ENCODE results near the gene WTIP.

The WTIP gene

GRCh38 chr19:34504273-34504808, 22.8 kb downstream of the WTIP start:
- no peak for TF ChIP-seq CTCF (IDR thresholded peaks at IDR 0.05; ENCODE audit: poor library complexity, severe bottlenecking)
- Histone ChIP-seq H3K4me1 (ENCODE audit: insufficient read depth, poor library complexity, severe bottlenecking) (no peaks in the 10 kb centered on the region), H3K27me3 (ENCODE audit: insufficient read depth, poor library complexity, severe bottlenecking) (no peaks in the 10 kb centered on the region), H3K27ac (ENCODE audit: poor library complexity, severe bottlenecking) (no peak overlapping the region), H3K9me3 (ENCODE audit: severe bottlenecking) (no peaks in the 10 kb centered on the region), H3K4me3 (ENCODE audit: severe bottlenecking) (no peak overlapping the region), H3K36me3 (ENCODE audit: low read depth) (no peaks in the 10 kb centered on the region)
- ATAC-seq (ENCODE audit: low read depth) (no peak), DNase-seq (ENCODE audit: low spot score) (no peak)

GRCh38 chr19:34504809-34505291, 23.3 kb downstream of the WTIP start:
- Histone ChIP-seq H3K27me3 (ENCODE audit: insufficient read depth, poor library complexity, severe bottlenecking) (no peaks in the 10 kb centered on the region), H3K27ac (ENCODE audit: poor library complexity, severe bottlenecking) (no peak overlapping the region), H3K9me3 (ENCODE audit: severe bottlenecking) (no peaks in the 10 kb centered on the region), H3K4me3 (ENCODE audit: severe bottlenecking) (no peak overlapping the region), H3K4me1 (ENCODE audit: insufficient read depth, poor library complexity, severe bottlenecking) (no peaks in the 10 kb centered on the region), H3K36me3 (ENCODE audit: low read depth) (no peaks in the 10 kb centered on the region)
- ATAC-seq (ENCODE audit: low read depth) (no peak), DNase-seq (ENCODE audit: low spot score) (no peak)
- no peak for TF ChIP-seq CTCF (IDR thresholded peaks at IDR 0.05; ENCODE audit: poor library complexity, severe bottlenecking)

- Histone ChIP-seq H3K27ac (ENCODE audit: poor library complexity, severe bottlenecking) (no peak overlapping the region), H3K36me3 (ENCODE audit: low read depth) (no peaks in the 10 kb centered on the region), H3K4me1 (ENCODE audit: insufficient read depth, poor library complexity, severe bottlenecking) (no peaks in the 10 kb centered on the region), H3K9me3 (ENCODE audit: severe bottlenecking) (peaks cover 1% of the 10 kb centered on the region), H3K4me3 (ENCODE audit: severe bottlenecking) (no peak overlapping the region), H3K27me3 (ENCODE audit: insufficient read depth, poor library complexity, severe bottlenecking) (no peaks in the 10 kb centered on the region)
- TF ChIP-seq CTCF (IDR thresholded peaks at IDR 0.05; ENCODE audit: poor library complexity, severe bottlenecking): no peak
- DNase-seq (ENCODE audit: low spot score): no peak
- no peak for ATAC-seq (ENCODE audit: low read depth)
Measured at GRCh38 chr19:34505321-34506025, 23.9 kb downstream of the WTIP start.

GRCh38 chr19:34506026-34506370, 24.4 kb downstream of the WTIP start:
- no peak for ATAC-seq (ENCODE audit: low read depth)
- no peak overlapping the region for H3K27ac ChIP-seq (ENCODE audit: poor library complexity, severe bottlenecking)
- peaks cover 2% of the 10 kb centered on the region for H3K9me3 ChIP-seq (ENCODE audit: severe bottlenecking)
- H3K27me3 ChIP-seq (ENCODE audit: insufficient read depth, poor library complexity, severe bottlenecking): no peaks in the 10 kb centered on the region
- H3K4me1 ChIP-seq (ENCODE audit: insufficient read depth, poor library complexity, severe bottlenecking): no peaks in the 10 kb centered on the region
- H3K36me3 ChIP-seq (ENCODE audit: low read depth): no peaks in the 10 kb centered on the region
- DNase-seq (ENCODE audit: low spot score): no peak
- H3K4me3 ChIP-seq (ENCODE audit: severe bottlenecking): no peak overlapping the region
- no peak for TF ChIP-seq CTCF (IDR thresholded peaks at IDR 0.05; ENCODE audit: poor library complexity, severe bottlenecking)

GRCh38 chr19:34507414-34508067, 26.0 kb downstream of the WTIP start:
- DNase-seq (ENCODE audit: low spot score) (no peak), ATAC-seq (ENCODE audit: low read depth) (no peak)
- no peaks in the 10 kb centered on the region for H3K36me3 ChIP-seq (ENCODE audit: low read depth)
- no peak for TF ChIP-seq CTCF (IDR thresholded peaks at IDR 0.05; ENCODE audit: poor library complexity, severe bottlenecking)
- H3K27ac ChIP-seq (ENCODE audit: poor library complexity, severe bottlenecking): no peak overlapping the region
- peaks cover 2% of the 10 kb centered on the region for H3K9me3 ChIP-seq (ENCODE audit: severe bottlenecking)
- H3K27me3 ChIP-seq (ENCODE audit: insufficient read depth, poor library complexity, severe bottlenecking): no peaks in the 10 kb centered on the region
- no peaks in the 10 kb centered on the region for H3K4me1 ChIP-seq (ENCODE audit: insufficient read depth, poor library complexity, severe bottlenecking)
- no peak overlapping the region for H3K4me3 ChIP-seq (ENCODE audit: severe bottlenecking)
